ENCODE measurements around the gene ANKMY1.
A peak's percentile ranks its signal among the peaks of the same experiment; 100 is the strongest.

The ANKMY1 gene

DNA sequence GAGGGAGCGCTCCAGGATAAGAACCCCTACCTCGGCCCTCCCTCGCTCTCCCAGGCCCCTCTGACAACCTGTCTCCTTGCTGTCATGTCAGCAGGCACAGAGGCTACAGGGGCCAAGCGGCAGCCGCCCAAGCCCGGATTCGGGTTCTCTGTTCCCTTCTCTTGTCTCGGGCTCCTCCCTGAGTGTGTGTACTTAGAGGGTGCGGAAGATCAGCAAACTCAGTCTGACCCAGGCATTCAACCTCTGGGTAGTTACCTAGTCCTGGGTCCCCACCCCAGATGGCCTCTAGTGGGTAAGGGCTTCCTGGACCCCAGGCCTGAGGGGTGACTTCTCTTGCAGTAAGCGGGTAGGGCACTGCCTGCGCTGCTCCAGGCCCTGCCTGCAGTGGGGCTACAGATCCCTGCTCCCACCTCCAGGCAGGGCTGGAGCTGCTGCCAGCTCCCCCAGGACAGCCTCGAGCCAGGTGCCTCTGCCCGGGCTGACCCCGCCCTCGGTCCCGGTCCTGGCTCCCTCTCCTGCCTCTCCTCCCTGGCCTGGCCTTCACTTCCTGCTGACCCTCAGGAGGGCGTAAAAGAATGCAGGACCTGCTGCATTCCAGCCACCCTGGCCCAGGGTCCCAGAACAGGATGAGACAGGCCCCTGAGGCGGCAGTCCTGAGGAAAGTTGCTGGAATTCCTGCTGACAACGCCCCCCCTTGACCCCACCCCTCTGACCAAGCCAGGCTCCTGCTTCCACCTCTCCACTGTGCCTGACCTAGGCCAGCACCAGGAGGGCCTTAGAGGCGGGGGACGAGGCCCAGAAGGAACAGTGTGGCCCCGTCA lies 100.4 kb downstream of the ANKMY1 start:
- DNase-seq, result no peak

DNA sequence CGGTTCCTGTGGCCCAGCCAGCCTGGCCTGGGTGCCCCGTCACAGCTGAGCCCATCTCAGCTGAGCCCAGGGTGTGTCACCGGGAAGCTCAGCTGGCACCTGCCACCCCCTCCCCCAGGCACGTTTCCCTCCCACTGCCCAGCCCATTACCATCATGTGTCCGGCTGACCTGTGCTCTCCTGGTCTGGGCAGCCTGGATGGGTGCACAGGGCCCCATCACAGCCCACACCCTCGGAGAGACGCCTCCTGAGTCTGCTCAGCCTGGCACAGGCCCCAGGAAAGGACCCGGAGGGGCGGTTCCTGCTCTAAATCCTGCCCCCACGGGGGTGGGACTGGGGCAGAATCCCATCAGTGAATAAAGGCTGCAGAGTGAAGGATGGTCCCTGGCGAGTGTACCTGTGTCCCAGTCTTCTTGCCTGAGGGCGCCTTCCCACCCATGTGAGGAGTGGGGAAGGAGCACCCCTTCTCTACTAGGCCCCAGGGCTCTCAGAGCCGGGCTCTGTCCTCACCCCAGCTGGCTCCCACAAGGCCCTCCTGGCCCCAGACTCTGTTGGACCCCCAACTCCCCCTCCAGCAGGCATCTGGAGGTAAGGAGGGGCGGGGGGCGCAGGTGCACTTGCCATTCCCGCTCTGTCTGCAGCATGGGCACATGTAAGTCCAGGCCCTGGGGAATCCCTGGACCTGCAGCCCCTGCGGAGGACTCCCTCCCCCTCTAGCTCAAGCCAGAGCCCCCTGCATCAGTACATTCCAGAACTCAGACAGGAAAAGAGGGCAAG lies 101.2 kb downstream of the ANKMY1 start:
- DNase-seq, result no peak

DNA sequence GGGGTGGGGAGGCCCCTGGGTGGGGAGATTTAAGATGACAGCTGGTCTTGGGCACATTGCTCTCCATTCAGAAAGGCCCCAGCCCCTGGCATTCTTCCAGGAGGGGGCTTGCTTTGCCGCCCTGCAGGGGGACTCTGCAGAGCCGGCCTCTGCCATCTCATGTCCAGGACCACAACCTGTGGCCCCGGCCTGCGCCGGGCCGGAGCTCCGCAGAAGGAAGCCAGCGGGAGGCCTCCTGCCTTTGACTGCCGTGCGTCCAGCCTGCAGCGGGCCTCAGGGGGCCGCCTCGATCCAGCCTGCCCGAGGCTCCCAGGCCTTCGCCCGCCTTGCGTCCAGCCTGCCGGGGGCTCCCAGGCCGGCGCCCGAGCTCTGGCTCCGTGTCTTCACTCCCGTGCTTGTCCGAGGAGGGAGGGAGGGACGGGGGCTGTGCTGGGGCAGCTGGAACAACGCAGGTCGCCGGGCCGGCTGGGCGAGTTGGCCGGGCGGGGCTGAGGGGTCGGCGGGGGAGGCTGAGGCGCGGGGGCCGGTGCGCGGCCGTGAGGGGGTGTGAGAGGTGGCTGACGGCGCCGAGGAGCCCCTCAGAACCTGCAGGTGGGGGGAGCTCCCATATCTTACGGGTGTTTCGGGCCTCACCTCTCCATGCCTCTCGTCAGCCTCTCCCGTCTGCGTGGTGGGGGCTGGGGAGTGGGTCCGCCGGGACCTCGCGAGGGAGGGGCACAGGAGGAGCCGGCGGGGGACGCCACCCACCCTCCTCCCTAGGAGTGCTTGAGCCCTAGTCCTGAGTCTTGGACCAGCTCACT lies 101.9 kb downstream of the ANKMY1 start:
- no peak for DNase-seq

DNA sequence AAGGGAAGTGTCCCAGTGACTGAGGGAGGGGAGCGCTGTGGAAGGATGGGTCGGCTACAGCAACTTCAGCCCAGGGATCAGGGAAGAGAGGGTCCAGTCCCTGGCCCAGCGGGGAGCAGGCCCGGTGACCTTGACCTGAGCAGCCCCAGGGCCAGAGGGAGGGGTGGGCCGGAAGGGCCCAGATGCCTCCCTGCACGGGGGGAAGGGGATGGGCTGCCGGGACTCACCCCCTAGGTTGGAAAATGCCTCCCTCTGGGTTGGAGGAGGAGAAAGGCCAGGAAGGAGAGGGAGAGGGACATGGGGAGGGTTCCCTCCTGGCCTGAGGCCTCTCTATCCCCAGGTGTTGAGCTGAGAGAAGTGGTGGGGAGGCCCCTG lies 102.5 kb downstream of the ANKMY1 start:
- DNase-seq, result no peak

DNA sequence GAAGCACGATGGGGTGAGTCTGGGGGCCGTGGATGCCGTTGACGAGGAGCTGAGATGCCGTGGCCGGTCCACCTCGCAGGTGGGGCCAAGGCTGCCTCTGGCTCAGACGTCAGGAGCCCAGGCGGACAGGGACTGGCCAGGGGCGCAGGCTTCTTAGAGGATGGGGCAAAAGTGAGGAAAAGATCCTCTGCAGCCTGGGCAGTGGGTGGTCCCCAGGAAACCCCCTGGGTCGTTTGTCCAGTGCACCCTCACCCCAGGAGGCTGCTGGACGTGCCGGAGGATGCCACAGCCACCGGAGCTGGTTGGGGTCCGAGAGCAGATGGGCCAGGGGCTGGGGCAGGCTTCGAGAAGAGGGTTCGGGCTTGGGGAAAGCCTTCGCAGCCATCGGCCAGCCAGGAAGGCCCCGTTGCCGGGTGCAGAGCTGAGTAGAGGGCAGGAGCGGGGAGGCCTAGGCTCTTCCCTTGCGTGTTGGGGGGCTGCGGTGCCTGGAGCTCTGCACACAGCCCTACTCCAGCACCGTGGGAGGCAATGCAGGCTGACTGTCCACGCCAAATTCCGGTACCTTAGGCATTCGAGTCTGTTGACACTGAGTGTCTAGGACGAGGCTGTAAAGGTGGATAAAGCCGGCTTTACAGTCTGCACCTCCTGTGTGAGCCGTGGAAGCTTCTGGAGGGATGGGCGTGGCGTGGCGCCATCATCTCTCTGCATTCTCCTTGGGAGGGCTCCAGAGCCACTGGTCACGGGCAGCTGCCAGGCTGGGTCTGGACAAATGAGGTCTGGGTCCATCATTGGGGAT lies 103.5 kb downstream of the ANKMY1 start:
- no peak for DNase-seq

DNA sequence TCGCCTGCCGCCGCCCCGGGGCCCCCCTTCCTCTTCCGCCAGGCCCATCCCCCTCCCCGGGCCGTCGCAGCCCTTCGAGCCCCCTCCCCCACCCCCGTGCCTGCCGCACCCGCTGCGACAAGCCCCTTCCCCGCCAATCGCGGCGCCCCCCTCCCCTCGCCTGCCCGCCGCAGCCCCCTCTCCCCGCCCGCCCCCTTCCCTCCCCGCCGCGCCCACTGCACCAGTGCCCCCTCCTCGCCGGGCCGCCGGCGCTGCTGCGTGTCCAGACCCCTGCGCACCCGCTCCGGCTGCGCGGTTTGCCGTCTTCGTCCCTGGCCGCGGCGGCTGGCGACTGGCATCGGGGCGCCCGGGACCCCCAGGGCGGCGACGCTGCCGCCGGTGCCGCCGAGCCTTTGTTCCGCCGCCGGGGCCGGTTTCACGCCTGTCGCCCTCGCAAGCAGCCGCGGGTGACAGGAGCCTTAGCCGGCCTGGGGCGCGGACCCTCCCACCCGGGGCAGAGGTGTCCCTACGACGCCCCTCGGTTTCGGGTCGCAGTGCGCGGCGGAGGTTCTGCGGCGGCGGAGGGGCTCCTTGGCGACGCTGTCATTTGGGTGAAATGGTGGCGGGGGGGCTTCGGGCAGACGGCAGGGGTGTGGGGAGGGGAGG lies 104.2 kb downstream of the ANKMY1 start:
- no peak for DNase-seq

DNA sequence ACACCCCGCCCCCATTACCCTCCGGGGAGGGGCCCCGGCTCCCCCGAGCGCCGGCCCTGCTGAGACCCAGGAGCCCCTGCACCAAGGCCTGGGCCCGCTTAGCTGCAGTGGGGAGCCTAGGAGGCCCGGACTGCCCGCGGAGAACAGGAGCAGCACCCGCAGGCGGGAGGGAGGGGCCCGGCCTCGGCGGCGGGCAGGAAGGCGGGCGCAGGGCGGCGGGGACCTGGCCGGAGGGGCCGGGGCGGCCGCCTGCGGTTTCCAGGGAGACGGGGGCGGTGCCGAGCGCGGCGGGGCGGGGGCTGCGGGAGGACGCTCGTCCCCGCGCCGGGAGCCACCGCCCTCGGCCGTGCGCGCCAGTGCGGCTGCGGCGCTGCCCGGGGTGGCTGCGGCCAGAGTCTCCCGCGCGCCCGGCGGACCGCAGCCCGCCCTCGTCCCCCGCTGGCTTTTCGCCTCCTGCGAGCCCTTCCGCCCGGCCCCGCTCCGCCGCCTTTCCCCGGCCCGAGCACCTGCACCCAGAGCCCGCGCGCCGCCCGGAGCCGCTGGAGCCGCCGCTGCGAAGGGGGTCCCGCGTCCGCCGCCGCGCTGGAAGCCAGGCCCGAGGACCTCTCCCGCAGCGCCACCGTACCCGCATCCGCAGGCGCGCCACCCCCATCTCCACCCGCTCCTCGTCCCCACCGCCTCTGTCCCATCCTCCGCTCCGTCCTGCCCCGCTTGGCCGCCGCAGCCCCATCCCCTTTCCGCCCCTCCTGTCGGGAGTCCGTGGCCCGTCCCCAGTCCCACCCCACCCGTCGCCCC lies 105.1 kb downstream of the ANKMY1 start:
- DNase-seq, result peak; percentile 32

DNA sequence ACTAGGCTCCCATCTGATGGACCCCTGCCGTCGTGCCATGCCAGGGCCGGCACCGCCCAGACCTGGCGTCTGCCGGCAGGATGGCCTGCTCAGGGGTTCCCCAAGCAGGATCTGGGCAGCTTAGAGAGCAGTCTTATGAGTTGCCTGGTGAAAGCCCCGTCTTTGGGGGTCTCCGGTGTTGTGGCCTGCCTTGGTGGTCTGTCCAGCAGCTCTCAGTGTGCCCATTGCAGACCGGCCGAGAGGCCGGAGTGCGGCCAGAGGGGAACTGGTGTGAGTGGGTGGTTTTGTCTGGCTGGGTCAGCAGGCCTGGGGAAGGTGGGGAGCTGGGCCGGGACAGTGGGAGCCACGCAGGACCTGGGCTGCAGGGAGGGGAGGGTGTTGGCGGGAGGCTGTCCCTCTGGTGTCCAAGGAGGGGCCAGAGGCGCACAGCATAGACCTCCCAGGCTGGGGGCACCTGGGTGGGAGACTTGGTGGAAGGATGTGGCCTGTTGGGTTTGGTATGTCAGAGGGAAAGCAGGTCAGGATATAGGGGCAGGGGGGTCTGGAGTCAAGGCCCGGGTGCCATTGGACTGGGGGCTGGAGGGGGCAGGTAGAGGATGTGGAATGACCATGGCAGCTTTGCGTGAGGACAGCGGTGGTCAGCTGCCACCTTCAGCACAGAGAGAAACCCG lies 105.9 kb downstream of the ANKMY1 start:
- DNase-seq, result no peak

DNA sequence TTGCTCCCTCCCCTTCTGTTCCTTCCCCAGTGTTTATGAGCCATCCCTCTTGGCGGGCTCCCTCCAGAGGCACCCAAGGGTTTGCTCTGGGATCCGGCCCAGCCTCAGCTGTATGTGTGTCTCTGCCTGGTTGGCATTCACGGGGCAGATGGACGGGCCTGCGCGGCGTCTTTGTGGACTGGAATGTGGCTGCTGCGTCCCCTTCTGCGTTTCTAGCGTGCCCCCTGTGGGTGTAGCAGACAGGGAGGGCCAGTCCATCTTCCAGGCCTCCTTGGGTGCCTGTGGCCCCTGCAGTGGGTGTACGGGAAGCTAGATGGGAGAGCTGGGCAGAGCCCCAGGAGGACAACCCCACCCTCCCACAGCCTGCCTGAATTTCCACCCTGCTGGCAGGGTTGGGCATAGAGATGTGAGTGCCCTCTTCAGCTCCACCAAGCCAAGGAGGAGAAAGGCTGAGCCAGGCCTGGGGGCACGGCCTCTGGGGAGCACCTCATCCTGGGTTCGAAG lies 106.6 kb downstream of the ANKMY1 start:
- no peak for DNase-seq

DNA sequence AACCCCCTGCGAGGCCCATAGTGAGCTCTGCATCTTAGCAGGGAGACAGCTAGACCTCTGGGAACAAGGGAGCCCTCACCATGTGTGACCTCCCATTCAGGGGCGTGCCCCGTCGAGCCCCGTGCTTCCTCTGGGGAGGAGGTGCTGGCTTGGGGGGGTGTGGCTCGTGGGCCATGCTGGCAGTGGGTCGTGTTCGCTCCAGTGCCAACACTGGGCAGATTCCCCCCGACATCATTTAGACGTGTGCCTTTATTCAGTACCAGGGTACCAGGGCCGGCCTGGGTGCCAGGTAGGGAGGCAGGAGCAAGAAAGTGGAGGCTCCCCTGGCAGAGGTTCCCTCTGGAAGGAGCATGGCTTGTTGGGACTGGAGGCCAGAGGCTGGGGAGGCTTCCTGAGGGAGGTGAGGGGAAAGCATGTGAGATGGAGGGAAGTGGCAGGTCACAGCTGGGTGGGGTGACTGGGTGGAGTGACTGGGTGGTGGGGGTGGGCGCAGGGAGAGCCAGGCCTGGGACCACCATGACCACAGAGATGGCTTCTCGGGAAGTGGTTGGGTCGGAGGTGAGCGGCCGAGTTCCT lies 107.2 kb downstream of the ANKMY1 start:
- no peak for DNase-seq

DNA sequence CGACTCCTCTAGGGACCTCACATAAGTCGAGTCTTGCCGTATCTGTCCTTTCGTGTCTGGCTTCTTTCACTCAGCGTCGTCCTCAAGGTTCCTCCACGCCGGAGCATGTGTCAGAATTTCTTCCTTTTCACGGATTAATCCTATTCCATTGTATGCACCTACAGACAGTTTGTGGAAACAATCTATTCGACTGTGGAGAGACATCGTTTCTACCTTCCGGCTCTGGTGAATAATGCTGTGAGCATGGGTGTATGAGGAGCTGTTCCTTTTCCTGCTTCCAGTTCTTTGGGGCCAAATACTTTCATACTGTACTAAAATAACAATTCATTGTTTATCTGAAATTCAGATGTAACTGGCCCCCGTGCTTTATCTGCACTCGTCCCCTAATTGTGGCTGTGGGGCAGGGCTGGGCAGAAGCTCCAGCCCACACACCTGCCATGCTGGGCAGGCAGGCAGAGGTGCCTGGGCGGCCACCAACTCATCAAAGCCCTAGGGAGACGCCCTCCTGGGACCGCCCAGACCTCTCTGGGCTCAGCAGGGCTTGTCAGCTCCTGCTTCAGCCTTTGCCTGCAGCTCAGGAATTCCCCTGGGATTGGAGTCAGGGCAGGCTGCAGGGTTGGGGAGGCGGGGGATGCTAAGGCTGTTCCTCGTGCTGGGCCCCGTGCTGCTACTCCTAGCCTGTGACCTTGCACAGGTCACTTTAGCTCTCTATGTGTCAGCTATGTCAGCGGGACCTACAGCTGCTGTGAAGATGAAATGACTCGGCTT lies 107.8 kb downstream of the ANKMY1 start:
- DNase-seq, result no peak

DNA sequence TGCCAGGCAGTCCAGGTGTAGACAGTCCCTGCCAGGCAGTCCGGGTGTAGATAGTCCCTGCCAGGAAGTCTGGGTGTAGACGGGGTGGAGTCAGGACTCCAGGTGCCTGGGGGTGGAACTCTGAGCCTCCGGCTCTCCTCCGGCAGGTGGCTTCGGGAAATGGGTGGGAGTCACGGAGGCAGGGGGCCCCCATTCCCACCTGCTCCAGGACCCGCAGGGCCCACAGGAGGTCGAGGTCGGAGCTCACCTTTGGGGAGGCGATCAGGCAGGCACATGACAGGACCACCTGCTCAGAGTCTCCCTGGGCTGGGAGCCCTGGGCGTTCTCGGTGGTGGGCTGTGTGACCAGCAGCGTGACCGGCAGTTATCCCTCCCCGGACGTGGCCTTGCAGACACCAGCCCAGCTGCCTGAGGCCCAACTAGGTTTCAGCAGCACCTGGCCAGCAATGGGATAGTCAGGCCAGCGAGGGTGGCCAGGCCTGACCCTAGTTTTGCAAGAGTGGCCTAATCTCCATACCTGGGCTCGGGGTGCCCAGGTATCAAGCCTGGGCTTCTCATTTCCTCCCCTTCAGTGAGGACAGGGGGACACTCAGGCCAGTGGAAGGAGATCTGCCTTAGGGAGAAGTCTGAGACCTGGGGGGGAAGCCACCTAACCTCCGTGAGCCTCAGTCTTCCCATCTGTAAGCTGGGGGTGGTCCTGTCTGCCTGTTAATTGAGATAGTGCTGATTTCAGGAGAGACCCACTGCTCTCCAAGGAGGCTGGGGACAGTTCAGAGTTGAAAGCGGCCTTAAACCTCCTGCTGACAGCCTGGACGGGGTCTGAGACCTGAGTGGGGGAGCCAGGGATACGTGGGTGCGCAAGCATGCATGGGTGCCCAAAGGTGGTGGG lies 109.2 kb downstream of the ANKMY1 start:
- DNase-seq, result no peak

DNA sequence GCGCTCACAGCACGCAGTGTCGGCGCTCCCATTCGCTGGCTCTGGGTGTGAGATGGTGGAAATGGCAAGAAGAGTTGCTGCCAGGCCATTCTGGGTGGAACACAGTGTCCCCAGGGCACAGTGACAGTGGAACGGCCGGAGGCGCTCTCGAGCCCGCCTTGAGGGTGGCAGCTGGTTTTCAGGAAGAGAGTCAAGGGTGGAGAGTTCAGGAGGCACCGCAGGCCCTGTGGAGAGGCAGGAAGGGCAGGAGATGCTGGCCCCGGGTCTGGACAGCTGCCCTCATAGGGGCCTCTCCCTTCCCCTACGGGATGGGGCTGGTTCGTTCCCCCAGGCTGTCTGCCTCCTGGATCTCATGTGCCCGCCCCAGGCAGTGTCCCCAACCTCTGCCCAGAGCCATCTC lies 109.9 kb downstream of the ANKMY1 start:
- no peak for DNase-seq

DNA sequence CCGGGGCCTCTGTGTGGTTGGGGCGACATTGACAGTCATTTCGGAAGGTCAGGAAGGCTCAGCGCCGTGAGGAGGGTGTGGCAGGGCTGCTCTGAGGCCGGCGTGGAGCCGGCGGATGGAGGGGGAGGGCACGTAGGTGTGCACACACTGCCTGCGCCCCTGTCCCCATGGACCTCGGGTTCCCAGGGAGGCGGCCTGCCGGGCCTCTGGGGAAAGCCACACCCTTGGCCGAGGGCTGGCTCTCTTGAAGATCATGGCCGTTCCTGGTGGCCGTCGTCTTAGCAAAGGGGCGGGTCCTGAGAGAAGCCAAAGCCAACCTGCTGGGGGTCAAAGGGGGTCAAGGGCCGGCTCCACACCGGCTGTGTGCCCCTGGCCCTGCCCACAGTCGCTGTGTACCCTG lies 110.5 kb downstream of the ANKMY1 start:
- no peak for DNase-seq

DNA sequence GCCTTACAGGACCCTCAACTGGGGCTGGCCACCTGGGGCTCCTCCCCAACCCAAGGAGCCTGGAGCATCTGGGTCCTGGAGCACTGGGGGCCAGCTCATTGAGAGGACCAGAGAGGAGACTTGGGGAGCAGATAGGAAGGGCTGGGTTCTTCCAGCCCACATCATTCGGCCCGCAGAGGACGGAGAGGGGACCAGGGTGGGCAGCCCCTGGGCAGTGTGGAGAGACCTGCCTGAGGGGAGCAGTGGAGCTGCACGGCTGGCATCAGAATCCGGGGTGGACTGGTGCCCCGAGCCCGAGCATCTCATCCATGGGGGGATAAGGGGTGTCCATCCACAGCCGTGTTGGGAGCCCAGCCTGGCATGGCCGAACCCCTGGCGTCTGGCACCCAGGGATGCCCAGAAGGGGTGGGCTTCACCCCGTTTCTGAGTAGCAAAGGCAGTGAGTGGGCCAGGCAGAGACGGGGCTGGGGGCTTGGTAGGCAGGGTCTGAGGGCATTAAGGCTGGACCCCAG lies 111.1 kb downstream of the ANKMY1 start:
- no peak for DNase-seq

DNA sequence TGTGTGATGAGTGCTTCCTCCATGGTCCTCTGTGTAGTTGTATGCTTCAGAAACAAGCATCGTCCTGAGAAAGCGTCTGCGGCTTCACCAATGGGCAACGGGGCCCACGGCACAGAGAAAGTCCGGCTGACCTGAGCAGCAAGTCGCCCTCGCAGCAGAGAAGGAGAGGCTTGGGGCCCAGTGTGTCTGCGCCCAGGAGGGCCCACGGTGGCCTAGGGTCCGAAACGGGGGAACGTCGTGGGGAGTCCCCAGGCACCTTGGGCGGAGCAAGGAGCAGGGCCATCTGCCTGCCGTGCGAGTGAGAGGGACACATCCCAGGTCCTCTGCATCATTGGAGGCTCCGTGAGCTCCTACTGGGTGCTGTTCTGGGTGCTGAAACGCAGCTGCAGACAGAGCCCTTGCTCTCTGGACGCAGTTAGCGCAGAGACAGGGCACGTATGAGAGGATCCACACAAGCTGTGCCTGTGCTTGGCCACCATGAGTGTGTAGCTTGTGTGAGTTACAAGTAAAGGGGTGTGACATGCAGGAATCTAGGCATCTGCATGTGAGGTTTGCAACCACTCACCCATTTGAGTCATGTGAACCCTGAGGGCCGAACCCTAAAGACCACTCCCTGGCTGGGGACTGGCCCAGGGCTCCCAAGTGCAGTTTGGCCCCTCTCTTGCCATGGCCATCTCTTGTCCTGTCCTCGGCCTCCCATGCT lies 111.7 kb downstream of the ANKMY1 start:
- DNase-seq, result no peak

DNA sequence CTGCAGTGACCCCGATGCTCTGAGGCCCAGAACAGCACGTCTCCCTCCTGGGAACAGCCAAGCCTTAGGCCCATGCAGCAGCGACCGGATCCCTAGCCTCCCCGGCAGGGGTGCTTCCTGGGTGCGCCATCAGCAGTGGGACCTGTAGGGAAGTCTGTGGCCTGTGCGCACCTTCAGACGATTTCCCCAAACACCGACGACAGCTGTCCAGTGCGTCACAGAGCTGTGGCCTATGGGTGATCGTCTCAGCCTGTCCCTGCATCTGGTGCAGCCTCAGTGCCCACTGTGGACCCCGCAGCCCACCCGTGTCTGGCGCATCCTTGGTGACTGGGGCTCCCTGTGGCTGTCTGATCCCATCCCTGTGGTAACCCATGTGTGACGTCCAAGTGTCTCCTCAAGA lies 113.3 kb downstream of the ANKMY1 start:
- no peak for DNase-seq
